Cardiac muscle cell (in vitro differentiated cells and primary cell): ENCODE results near the gene ADGRA1. TPM values are rescaled to one million over a fixed set of nuclear protein-coding genes. Genes with fewer than 3 reads are reported as not detected.

Source experiments
- DNase-seq, 2 donors: peaks; one replicate each; pipeline versions ENCODE4 v3.0.0 to v3.0.0-alpha.2; 2010 to 2017; ENCODE audit warnings: low read depth in 1 of 2, low spot score in 1 of 2
- H3K27ac ChIP-seq: fragments of 200-600 bp; sonication (generic); 2 replicates; pipeline ENCODE4 v1.5.1; 2016
- H3K27me3 ChIP-seq: fragments of 200-600 bp; sonication (generic); 2 replicates; pipeline ENCODE4 v1.6.0; 2016; ENCODE audit warnings: control low read depth
- H3K36me3 ChIP-seq: fragments of 200-600 bp; sonication (generic); 2 replicates; pipeline ENCODE4 v1.5.1; 2016; ENCODE audit warnings: control low read depth
- H3K4me1 ChIP-seq: fragments of 200-600 bp; sonication (generic); 2 replicates; pipeline ENCODE4 v1.8.1; 2017; ENCODE audit warnings: low read depth, mild to moderate bottlenecking, mixed run types
- H3K4me3 ChIP-seq: fragments of 200-600 bp; sonication (generic); 2 replicates; pipeline ENCODE4 v1.5.1; 2016; ENCODE audit warnings: mild to moderate bottlenecking
- H3K9me3 ChIP-seq: fragments of 200-600 bp; sonication (generic); 2 replicates; pipeline ENCODE4 v1.5.1; 2017; ENCODE audit warnings: low read depth, mild to moderate bottlenecking, control low read depth
- CTCF ChIP-seq: IDR thresholded peaks from 2 replicates; pipeline ENCODE4 v1.5.1; 2012; ENCODE audit warnings: low read depth, mild to moderate bottlenecking, low read length
- polyA plus RNA-seq: library from polyadenylated mRNA; unstranded; fragments of >200 nt; fragmentation: Nextera tagmentation; extraction: Ambion mirVana; gene quantifications from 2 replicates; pipeline ENCODE4 v1.2.1, GENCODE V29; 2016
- total RNA-seq: library from RNA; depleted of rRNA; stranded (reverse); fragments of >200 nt; gene quantifications from 2 replicates; pipeline ENCODE4 v1.2.3, GENCODE V29; 2016

ADGRA1 gene
- total and polyA plus RNA-seq, 2 experiments from 2014 or later: 0.24 to 0.67 TPM

GRCh38 chr10:133060022-133060421 lies 27.7 kb upstream of the ADGRA1 start:
- Histone ChIP-seq H3K27ac (no peak overlapping the region), H3K9me3 (no peaks in the 10 kb centered on the region), H3K4me3 (no peak overlapping the region), H3K36me3 (no peaks in the 10 kb centered on the region), H3K4me1 (no peaks in the 10 kb centered on the region), H3K27me3 (peaks cover 2% of the 10 kb centered on the region)
- no peak for TF ChIP-seq CTCF
- DNase-seq: no peak

GRCh38 chr10:133060466-133060865 lies 27.3 kb upstream of the ADGRA1 start:
- Histone ChIP-seq H3K4me3 (no peak overlapping the region), H3K27me3 (peaks cover 2% of the 10 kb centered on the region), H3K36me3 (no peaks in the 10 kb centered on the region), H3K4me1 (no peaks in the 10 kb centered on the region), H3K9me3 (no peaks in the 10 kb centered on the region), H3K27ac (no peak overlapping the region)
- TF ChIP-seq CTCF: no peak
- no peak for DNase-seq

- Histone ChIP-seq H3K4me3 (no peak overlapping the region), H3K36me3 (no peaks in the 10 kb centered on the region), H3K4me1 (no peaks in the 10 kb centered on the region), H3K9me3 (no peaks in the 10 kb centered on the region), H3K27me3 (peaks cover 2% of the 10 kb centered on the region), H3K27ac (no peak overlapping the region)
- no peak for TF ChIP-seq CTCF
- no peak for DNase-seq
Measured at GRCh38 chr10:133060881-133061280, 26.8 kb upstream of the ADGRA1 start.

- Histone ChIP-seq H3K9me3 (no peaks in the 10 kb centered on the region), H3K36me3 (no peaks in the 10 kb centered on the region), H3K27ac (no peak overlapping the region), H3K4me3 (no peak overlapping the region), H3K27me3 (peaks cover 2% of the 10 kb centered on the region), H3K4me1 (no peaks in the 10 kb centered on the region)
- DNase-seq: no peak
- TF ChIP-seq CTCF: no peak
Measured at GRCh38 chr10:133061296-133062038, 26.3 kb upstream of the ADGRA1 start.

GRCh38 chr10:133062085-133062484 lies 25.6 kb upstream of the ADGRA1 start:
- H3K36me3 ChIP-seq: no peaks in the 10 kb centered on the region
- H3K9me3 ChIP-seq: no peaks in the 10 kb centered on the region
- DNase-seq: no peak
- H3K27me3 ChIP-seq: no peaks in the 10 kb centered on the region
- H3K4me3 ChIP-seq: no peak overlapping the region
- no peak overlapping the region for H3K27ac ChIP-seq
- H3K4me1 ChIP-seq: no peaks in the 10 kb centered on the region
- TF ChIP-seq CTCF: no peak

- Histone ChIP-seq H3K36me3 (no peaks in the 10 kb centered on the region), H3K4me1 (no peaks in the 10 kb centered on the region), H3K9me3 (no peaks in the 10 kb centered on the region), H3K4me3 (no peak overlapping the region), H3K27ac (no peak overlapping the region), H3K27me3 (no peaks in the 10 kb centered on the region)
- DNase-seq: no peak
- no peak for TF ChIP-seq CTCF
Measured at GRCh38 chr10:133062635-133063034, 25.1 kb upstream of the ADGRA1 start.
